Nephron (organoid): Measurements from ENCODE around the gene KMT2E.

Experiments
- H3K27ac Mint-ChIP-seq, 3 experiments: 2 replicates each; pipeline ENCODE4 v1.8.0; 2020; ENCODE audit warnings: mixed read lengths in 3 of 3, mild to moderate bottlenecking in 2 of 3, moderate library complexity in 1 of 3
- H3K27me3 Mint-ChIP-seq: 2 replicates; pipeline ENCODE4 v1.8.0; 2021; ENCODE audit warnings: low read depth, mild to moderate bottlenecking, moderate library complexity, mixed read lengths
- H3K36me3 Mint-ChIP-seq: 2 replicates; pipeline ENCODE4 v1.8.0; 2020; ENCODE audit warnings: low read depth, mixed read lengths
- H3K4me1 Mint-ChIP-seq: 2 replicates; pipeline ENCODE4 v1.8.0; 2020; ENCODE audit warnings: mixed read lengths
- H3K4me3 Mint-ChIP-seq, 3 experiments: 2 replicates each; pipeline ENCODE4 v1.8.0; 2020; ENCODE audit warnings: mild to moderate bottlenecking in 3 of 3, mixed read lengths in 3 of 3, moderate library complexity in 2 of 3
- H3K9me3 Mint-ChIP-seq: 2 replicates; pipeline ENCODE4 v1.8.0; 2020; ENCODE audit warnings: mixed read lengths
- CTCF ChIP-seq, 3 experiments: fragments of 200-600 bp; sonication (generic); IDR thresholded peaks; one replicate each; pipeline ENCODE4 v1.5.0; 2021; ENCODE audit warnings: antibody characterized with exemption in 3 of 3; ENCODE audit not compliant: unreplicated experiment in 3 of 3

KMT2E gene

GRCh38 chr7:104981672-104982037, 32.4 kb upstream of the KMT2E start:
- Mint-ChIP-seq H3K4me3 (peak overlapping the region; percentile 35 to 67 (median 63)), H3K9me3 (no peaks in the 10 kb centered on the region), H3K36me3 (peaks cover 3% of the 10 kb centered on the region), H3K4me1 (peaks cover 93% of the 10 kb centered on the region), H3K27ac (peak overlapping the region; percentile 67 to 100 (median 100)), H3K27me3 (no peaks in the 10 kb centered on the region)
- no peak for TF ChIP-seq CTCF (IDR thresholded peaks at IDR 0.05; ENCODE audit: unreplicated experiment in 3 of 3)

- Mint-ChIP-seq H3K27me3 (no peaks in the 10 kb centered on the region), H3K4me3 (peak overlapping the region; percentile 99 to 100 (median 99)), H3K4me1 (peaks cover 86% of the 10 kb centered on the region), H3K36me3 (peaks cover 3% of the 10 kb centered on the region), H3K9me3 (no peaks in the 10 kb centered on the region), H3K27ac (peak overlapping the region; percentile 99 to 100 (median 100))
- no peak for TF ChIP-seq CTCF (IDR thresholded peaks at IDR 0.05; ENCODE audit: unreplicated experiment in 3 of 3)
Observed at GRCh38 chr7:104982308-104983075, 31.5 kb upstream of the KMT2E start.

- Mint-ChIP-seq H3K36me3 (peaks cover 3% of the 10 kb centered on the region), H3K27me3 (no peaks in the 10 kb centered on the region), H3K9me3 (no peaks in the 10 kb centered on the region), H3K4me1 (peaks cover 79% of the 10 kb centered on the region), H3K27ac (peak overlapping the region; percentile 99 to 100 (median 100)), H3K4me3 (peak overlapping the region; percentile 99 to 100 (median 99))
- TF ChIP-seq CTCF (IDR thresholded peaks at IDR 0.05; ENCODE audit: unreplicated experiment in 3 of 3) = no peak
Observed at GRCh38 chr7:104983076-104983577, 30.9 kb upstream of the KMT2E start.

- Mint-ChIP-seq H3K27ac (peak overlapping the region; percentile 99 to 100 (median 100)), H3K4me3 (peak overlapping the region; percentile 99 to 100 (median 99)), H3K36me3 (peaks cover 3% of the 10 kb centered on the region), H3K27me3 (no peaks in the 10 kb centered on the region), H3K4me1 (peaks cover 72% of the 10 kb centered on the region), H3K9me3 (no peaks in the 10 kb centered on the region)
- TF ChIP-seq CTCF (IDR thresholded peaks at IDR 0.05; ENCODE audit: unreplicated experiment in 3 of 3) = peak; percentile 27 to 42 (median 41)
Observed at GRCh38 chr7:104983578-104984539, 30.1 kb upstream of the KMT2E start.

DNA sequence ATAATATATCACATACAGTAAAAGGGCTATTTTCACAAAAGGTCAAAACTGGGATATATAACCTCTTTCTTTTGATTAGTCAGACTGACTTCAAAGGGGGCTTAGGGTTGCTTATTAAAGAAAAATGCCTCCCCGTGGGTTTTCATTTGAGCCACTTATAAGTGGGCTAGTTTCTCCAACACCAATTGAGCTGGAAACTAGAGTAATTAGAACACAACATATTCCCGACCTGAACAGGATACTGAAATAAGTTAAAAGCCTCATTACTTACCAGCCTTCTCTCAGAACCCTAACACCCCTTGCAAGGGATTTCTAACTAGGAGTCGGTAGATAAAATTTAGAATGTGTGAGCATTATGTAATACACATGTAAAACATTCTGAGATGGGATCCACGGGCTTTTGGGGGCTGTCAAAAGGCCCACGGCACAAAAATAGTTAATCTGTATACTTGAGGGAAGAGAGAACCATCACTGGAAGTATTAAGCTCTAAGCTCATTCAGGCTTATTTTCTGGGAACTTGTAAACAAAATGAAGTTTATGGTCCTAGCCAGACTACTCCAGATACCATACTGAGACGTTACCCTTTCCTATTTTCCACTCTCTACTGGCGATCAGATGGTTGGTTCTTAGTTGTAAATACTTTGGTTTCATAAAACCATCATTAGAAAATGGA, 29.3 kb upstream of the KMT2E start:
- Mint-ChIP-seq H3K4me1 (peaks cover 63% of the 10 kb centered on the region), H3K4me3 (peak overlapping the region; percentile 99 to 100 (median 99)), H3K27ac (peak overlapping the region; percentile 99 to 100 (median 100)), H3K27me3 (no peaks in the 10 kb centered on the region), H3K9me3 (no peaks in the 10 kb centered on the region), H3K36me3 (peaks cover 3% of the 10 kb centered on the region)
- no peak for TF ChIP-seq CTCF (IDR thresholded peaks at IDR 0.05; ENCODE audit: unreplicated experiment in 3 of 3)
